NCI-H2171 (cell line): ENCODE measurements around the gene URB1.
"Not testable (repeated sequence)": the region's sequence is repeated elsewhere in the genome, so short reads cannot be mapped to it uniquely, and the experiment has no call there.

ENCODE experiments used
- DNase-seq: peaks from one replicate; lab custom pipeline; 2025; lab: John Stamatoyannopoulos, UW

The URB1 gene

GRCh38 chr21:32412162-32413014 lies 19.6 kb upstream of the URB1 start, which contains the start of gene EVA1C:
Gene EVA1C, plus strand, starts transcription at chr21:32412706. Its CDS starts 148 bp downstream, at chr21:32412854.
- DNase-seq, result peak; percentile 76

GRCh38 chr21:32411350-32412161 lies 18.7 kb upstream of the URB1 start:
- DNase-seq, result peak; percentile 50

- DNase-seq, result no peak
Observed at GRCh38 chr21:32410916-32411315, 18.1 kb upstream of the URB1 start.

GRCh38 chr21:32410291-32410690 lies 17.5 kb upstream of the URB1 start:
- DNase-seq, result no peak

GRCh38 chr21:32406405-32406804 lies 13.6 kb upstream of the URB1 start:
- no peak for DNase-seq

- peak; percentile 29 for DNase-seq
Observed at GRCh38 chr21:32403201-32403777, 10.5 kb upstream of the URB1 start.

- DNase-seq, result no peak
Observed at GRCh38 chr21:32393677-32394001, 827 bp upstream of the URB1 start.

GRCh38 chr21:32392299-32392879 lies 423 bp downstream of the URB1 start:
- no peak for DNase-seq

- DNase-seq, result no peak
Observed at GRCh38 chr21:32391755-32392154, 1.1 kb downstream of the URB1 start.

- DNase-seq, result not testable (repeated sequence)
Observed at GRCh38 chr21:32390537-32391224, 2.1 kb downstream of the URB1 start.

GRCh38 chr21:32389337-32390015 lies 3.3 kb downstream of the URB1 start:
- DNase-seq, result no peak

GRCh38 chr21:32388306-32388705 lies 4.5 kb downstream of the URB1 start:
- DNase-seq, result no peak

- no peak for DNase-seq
Observed at GRCh38 chr21:32387151-32387550, 5.7 kb downstream of the URB1 start.

GRCh38 chr21:32386195-32386870 lies 6.5 kb downstream of the URB1 start:
- DNase-seq, result no peak

- no peak for DNase-seq
Observed at GRCh38 chr21:32383812-32384211, 9.0 kb downstream of the URB1 start.

- DNase-seq, result no peak
Observed at GRCh38 chr21:32382108-32382644, 10.6 kb downstream of the URB1 start.

- no peak for DNase-seq
Observed at GRCh38 chr21:32381571-32381970, 11.2 kb downstream of the URB1 start.

GRCh38 chr21:32380940-32381339 lies 11.9 kb downstream of the URB1 start:
- DNase-seq, result no peak

- DNase-seq, result no peak
Observed at GRCh38 chr21:32378956-32379355, 13.9 kb downstream of the URB1 start.

- no peak for DNase-seq
Observed at GRCh38 chr21:32377991-32378390, 14.8 kb downstream of the URB1 start.
